Inflammatory macrophage treated with lipopolysaccharide for 1 hour (primary cell): ENCODE results near the gene PRPF40A.

Experiments
- DNase-seq, 2 donors: peaks; one replicate each; pipeline ENCODE4 v3.0.0-alpha.2; 2020 to 2022

Gene PRPF40A

GRCh38 chr2:152716805-152717227, 445 bp downstream of the PRPF40A start:
- no peak for DNase-seq

GRCh38 chr2:152715854-152716428, 1.3 kb downstream of the PRPF40A start:
- DNase-seq = peak; percentile 30 to 43

- no peak for DNase-seq
These were observed 2.1 kb downstream of the PRPF40A start for GRCh38 chr2:152715112-152715511.

- no peak for DNase-seq
These were observed 6.5 kb downstream of the PRPF40A start for GRCh38 chr2:152710713-152711112.

- no peak for DNase-seq
These were observed 8.5 kb downstream of the PRPF40A start for GRCh38 chr2:152708742-152709141.

- DNase-seq = no peak
These were observed 10.7 kb downstream of the PRPF40A start for GRCh38 chr2:152706477-152707021.

- DNase-seq = no peak
These were observed 16.1 kb downstream of the PRPF40A start for GRCh38 chr2:152701198-152701597.

GRCh38 chr2:152696476-152696875, 20.8 kb downstream of the PRPF40A start:
- no peak for DNase-seq

GRCh38 chr2:152695763-152696162, 21.5 kb downstream of the PRPF40A start:
- no peak for DNase-seq

- DNase-seq = peak; percentile 39 to 59
These were observed 23.1 kb downstream of the PRPF40A start for GRCh38 chr2:152694161-152694661.

GRCh38 chr2:152693033-152693432, 24.2 kb downstream of the PRPF40A start:
- DNase-seq = no peak

- no peak for DNase-seq
These were observed 30.9 kb downstream of the PRPF40A start for GRCh38 chr2:152686321-152686720.

GRCh38 chr2:152683400-152683799, 33.9 kb downstream of the PRPF40A start:
- DNase-seq = no peak

- no peak for DNase-seq
These were observed 34.6 kb downstream of the PRPF40A start for GRCh38 chr2:152682663-152683062.

- no peak for DNase-seq
These were observed 38.5 kb downstream of the PRPF40A start for GRCh38 chr2:152678808-152679207.

- DNase-seq = no peak
These were observed 40.8 kb downstream of the PRPF40A start for GRCh38 chr2:152676461-152676860.

GRCh38 chr2:152674334-152674733, 42.9 kb downstream of the PRPF40A start:
- no peak for DNase-seq

GRCh38 chr2:152664725-152665124, 52.5 kb downstream of the PRPF40A start:
- no peak for DNase-seq

GRCh38 chr2:152661076-152661475, 56.2 kb downstream of the PRPF40A start:
- DNase-seq = no peak

- no peak for DNase-seq
These were observed 59.0 kb downstream of the PRPF40A start for GRCh38 chr2:152658221-152658620.

GRCh38 chr2:152657043-152657442, 60.2 kb downstream of the PRPF40A start:
- no peak for DNase-seq

- no peak for DNase-seq
These were observed 61.4 kb downstream of the PRPF40A start for GRCh38 chr2:152655880-152656279.

GRCh38 chr2:152651834-152652233, 65.4 kb downstream of the PRPF40A start:
- no peak for DNase-seq

- no peak for DNase-seq
These were observed 66.4 kb downstream of the PRPF40A start for GRCh38 chr2:152650768-152651371.

GRCh38 chr2:152649997-152650396, 67.3 kb downstream of the PRPF40A start:
- DNase-seq = no peak
